ENCODE results near the gene RNF180. TPM values are rescaled to one million over a fixed set of nuclear protein-coding genes. Genes with fewer than 3 reads are reported as not detected.
"Not testable (repeated sequence)": the region's sequence is repeated elsewhere in the genome, so short reads cannot be mapped to it uniquely, and the experiment has no call there.

The RNF180 gene
- total RNA-seq, 1 donor, result under 0.01 TPM

DNA sequence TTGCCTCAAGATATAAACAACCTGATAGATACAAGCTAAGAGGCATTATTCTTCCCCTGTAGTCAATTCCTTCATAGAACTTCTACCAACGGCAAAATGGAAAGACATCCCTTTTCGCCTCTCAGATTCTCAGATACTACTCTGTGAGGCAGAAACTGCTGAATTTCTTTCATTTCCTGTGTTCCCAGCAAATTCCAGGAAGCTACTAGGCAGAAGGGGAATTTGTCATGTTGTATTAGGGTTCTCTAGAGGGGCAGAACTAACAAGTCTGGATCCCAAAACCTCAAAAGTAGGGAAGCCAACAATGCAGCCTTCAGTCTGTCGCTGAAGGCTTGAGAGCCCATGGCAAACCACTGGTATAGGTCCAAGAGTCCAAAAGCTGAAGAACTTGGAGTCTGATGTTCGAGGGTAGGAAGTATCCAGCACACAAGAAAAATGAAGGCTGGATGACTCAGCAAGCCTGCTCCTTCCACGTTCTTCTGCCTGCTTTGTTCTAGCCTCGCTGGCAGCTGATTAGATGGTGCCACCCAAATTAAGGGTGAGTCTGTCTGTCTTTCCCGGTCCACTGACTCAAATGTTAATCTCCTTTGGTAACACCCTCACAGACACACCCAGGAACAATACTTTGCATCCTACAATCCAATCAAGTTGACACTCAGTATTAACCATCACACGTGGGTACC is 15.2 kb downstream of the RNF180 start:
- peak in 1 of 3 donors; percentile 18 for DNase-seq (ENCODE audit: low read depth in 2 of 3, low spot score in 2 of 3)

- no peak for DNase-seq (ENCODE audit: low read depth in 2 of 3, low spot score in 2 of 3)
Measured at GRCh38 chr5:64181440-64181839, 15.8 kb downstream of the RNF180 start.

GRCh38 chr5:64183956-64184355 is 18.3 kb downstream of the RNF180 start:
- DNase-seq (ENCODE audit: low read depth in 2 of 3, low spot score in 2 of 3), result no peak

DNA sequence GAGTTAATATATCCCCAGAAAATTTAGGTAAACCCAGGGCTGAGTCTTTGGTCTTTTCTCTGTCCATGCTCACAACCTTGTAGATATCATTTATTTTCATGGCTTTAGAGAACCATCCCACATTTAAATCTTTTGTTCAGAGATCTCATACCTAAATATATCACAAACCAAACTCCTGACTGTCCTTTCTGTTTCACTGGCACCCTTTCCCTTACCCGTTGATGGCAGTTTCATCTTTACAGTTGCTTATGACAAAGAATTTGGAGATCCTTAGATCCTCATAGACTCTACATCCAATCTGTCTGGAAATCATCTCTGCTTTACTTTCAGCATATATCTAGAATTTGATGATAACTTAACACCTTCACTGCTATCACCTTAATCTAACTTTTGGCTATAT is 19.2 kb downstream of the RNF180 start:
- DNase-seq (ENCODE audit: low read depth in 2 of 3, low spot score in 2 of 3), result no peak

- DNase-seq (ENCODE audit: low read depth in 2 of 3, low spot score in 2 of 3), result no peak
Measured at GRCh38 chr5:64188776-64189175, 23.1 kb downstream of the RNF180 start.

GRCh38 chr5:64190562-64191306 is 25.1 kb downstream of the RNF180 start:
- DNase-seq (ENCODE audit: low read depth in 2 of 3, low spot score in 2 of 3), result no peak

DNA sequence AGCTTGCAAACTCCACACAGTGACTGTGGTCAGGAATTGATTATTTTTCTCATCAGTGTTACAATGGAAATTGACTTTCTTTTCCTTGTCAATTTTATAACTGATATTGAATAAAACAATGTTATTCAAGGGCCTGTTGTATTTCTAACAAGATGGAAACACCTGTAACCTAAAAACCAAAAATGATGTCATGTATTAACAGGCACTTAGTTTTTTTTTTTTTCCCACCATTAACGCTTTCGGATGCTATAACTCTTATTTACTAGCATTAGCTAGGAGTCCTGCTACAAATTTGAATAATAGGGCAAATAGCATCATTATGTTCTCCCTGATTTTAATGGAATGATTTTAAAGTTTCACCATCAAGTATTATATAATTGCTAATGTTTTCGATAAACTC is 30.3 kb downstream of the RNF180 start:
- no peak for DNase-seq (ENCODE audit: low read depth in 2 of 3, low spot score in 2 of 3)

DNA sequence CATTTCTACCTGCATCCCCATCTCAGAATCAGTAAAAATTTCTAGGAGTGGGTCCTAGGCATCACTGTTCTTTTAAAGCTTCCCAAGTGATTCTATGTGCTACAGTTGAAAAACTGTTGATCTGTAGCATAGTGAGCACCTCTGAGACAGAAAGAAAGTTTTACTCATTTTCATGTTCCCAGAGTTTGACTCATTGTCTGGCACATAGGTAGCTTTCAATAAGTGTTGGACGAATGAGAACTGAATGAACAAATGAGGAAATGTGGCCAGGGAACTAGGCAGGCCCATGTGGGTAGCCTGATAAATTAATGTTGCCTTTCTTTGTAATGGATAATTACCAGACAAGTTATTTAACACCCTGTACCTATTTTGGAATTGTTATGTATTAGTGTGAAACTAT is 33.8 kb downstream of the RNF180 start:
- DNase-seq (ENCODE audit: low read depth in 2 of 3, low spot score in 2 of 3), result no peak

- no peak for DNase-seq (ENCODE audit: low read depth in 2 of 3, low spot score in 2 of 3)
Measured at GRCh38 chr5:64201996-64202395, 36.4 kb downstream of the RNF180 start.

DNA sequence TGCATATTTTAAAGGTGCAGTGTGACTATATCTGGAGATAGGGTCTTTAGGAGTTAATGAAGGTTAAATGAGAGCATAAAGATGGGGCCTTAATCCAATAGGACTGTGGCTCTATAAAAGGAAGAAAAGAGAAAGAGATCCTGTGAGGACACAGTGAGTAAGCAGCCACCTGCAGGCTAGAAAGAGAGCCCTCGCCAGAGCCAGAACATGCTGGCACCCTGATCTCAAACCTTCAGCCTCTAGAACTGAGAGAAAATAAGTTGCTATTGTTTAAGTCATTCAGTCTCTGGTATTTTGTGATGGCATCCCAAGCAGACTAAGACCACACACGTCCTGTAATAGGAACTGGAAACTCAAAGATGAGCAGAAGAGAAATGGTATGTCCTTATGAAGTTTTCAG is 41.0 kb downstream of the RNF180 start:
- no peak for DNase-seq (ENCODE audit: low read depth in 2 of 3, low spot score in 2 of 3)

GRCh38 chr5:64207978-64208377 is 42.3 kb downstream of the RNF180 start:
- peak in 2 of 3 donors; percentile 5 to 66 for DNase-seq (ENCODE audit: low read depth in 2 of 3, low spot score in 2 of 3)

- DNase-seq (ENCODE audit: low read depth in 2 of 3, low spot score in 2 of 3), result no peak
Measured at GRCh38 chr5:64209353-64209752, 43.7 kb downstream of the RNF180 start.

DNA sequence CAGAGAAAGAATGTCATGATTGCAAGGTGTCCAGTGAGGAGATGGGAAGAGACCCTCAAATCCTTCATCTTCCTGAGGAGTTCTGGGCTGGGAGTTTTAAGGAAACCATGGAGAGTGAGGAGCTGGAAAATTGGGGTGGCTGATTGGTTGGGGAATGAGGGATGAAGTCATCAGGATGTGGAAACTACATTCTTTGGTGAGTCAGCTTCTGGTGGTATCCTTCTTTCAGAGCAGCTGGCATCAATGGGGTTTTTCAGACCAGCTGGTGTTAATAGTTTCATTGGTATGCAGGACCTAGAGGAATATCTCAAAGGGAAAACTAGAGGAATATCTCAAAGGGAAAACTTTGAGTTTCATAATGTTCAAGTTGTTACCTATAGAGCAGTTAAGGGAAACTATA is 45.2 kb downstream of the RNF180 start:
- no peak for DNase-seq (ENCODE audit: low read depth in 2 of 3, low spot score in 2 of 3)

GRCh38 chr5:64213011-64213410 is 47.4 kb downstream of the RNF180 start:
- no peak for DNase-seq (ENCODE audit: low read depth in 2 of 3, low spot score in 2 of 3)

DNA sequence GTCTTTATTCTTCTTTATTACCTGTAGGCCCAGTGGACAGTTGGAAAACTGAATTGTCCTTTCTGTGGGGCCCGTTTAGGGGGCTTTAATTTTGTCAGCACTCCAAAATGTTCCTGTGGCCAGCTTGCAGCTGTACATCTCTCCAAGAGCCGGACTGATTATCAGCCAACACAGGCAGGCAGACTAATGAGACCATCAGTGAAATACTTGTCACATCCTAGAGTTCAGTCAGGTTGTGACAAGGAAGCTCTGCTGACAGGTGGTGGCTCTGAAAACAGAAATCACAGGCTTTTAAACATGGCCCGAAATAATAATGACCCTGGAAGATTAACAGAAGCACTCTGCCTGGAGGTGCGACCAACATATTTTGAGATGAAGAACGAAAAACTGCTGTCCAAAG is 47.9 kb downstream of the RNF180 start:
- no peak for DNase-seq (ENCODE audit: low read depth in 2 of 3, low spot score in 2 of 3)

GRCh38 chr5:64214132-64214531 is 48.5 kb downstream of the RNF180 start:
- no peak for DNase-seq (ENCODE audit: low read depth in 2 of 3, low spot score in 2 of 3)

- DNase-seq (ENCODE audit: low read depth in 2 of 3, low spot score in 2 of 3), result no peak
Measured at GRCh38 chr5:64221911-64222310, 56.3 kb downstream of the RNF180 start.

DNA sequence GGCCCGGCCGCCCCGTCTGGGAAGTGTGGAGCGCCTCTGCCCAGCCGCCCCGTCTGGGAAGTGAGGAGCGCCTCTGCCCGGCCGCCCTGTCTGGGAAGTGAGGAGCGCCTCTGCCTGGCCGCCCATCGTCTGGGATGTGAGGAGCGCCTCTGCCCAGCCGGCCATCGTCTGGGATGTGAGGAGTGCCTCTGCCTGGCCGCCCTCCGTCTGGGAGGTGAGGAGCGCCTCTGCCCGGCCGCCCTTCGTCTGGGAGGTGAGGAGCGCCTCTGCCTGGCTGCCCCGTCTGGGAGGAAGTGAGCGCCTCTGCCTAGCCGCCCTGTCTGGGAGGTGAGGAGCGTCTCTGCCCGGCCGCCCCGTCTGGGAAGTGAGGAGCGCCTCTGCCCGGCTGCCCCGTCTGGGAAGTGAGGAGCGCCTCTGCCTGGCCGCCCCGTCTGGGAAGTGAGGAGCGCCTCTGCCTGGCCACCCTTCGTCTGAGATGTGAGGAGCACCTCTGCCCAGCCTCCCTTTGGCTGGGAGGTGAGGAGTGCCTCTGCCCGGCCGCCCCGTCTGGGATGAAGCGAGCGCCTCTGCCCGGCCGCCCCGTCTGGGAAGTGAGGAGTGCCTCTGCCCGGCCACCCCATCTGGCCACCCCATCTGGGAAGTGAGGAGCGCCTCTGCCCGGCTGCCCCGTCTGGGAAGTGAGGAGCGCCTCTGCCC is 59.8 kb downstream of the RNF180 start:
- DNase-seq (ENCODE audit: low read depth in 2 of 3, low spot score in 2 of 3), result not testable (repeated sequence)

DNA sequence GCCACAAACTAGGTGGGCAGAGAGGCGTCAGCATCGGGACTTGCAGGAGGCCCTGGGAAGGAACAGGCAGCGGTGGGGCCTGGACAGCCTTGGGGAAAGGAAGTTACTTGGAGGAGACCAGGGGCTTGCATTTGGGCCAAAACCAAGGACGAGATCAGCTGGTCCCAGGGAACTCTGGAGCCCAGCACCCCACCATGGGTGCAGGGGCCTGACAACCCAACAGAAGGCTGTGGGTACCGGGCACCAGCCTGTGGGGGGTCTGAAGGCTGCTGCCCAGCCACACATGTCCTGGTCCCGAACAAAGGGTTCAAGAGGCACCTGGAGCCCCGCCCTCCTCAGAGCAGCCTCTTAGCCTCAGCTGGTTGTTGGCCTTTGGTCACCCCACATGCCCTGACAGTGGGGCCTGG is 61.5 kb downstream of the RNF180 start:
- not testable (repeated sequence) for DNase-seq (ENCODE audit: low read depth in 2 of 3, low spot score in 2 of 3)

DNA sequence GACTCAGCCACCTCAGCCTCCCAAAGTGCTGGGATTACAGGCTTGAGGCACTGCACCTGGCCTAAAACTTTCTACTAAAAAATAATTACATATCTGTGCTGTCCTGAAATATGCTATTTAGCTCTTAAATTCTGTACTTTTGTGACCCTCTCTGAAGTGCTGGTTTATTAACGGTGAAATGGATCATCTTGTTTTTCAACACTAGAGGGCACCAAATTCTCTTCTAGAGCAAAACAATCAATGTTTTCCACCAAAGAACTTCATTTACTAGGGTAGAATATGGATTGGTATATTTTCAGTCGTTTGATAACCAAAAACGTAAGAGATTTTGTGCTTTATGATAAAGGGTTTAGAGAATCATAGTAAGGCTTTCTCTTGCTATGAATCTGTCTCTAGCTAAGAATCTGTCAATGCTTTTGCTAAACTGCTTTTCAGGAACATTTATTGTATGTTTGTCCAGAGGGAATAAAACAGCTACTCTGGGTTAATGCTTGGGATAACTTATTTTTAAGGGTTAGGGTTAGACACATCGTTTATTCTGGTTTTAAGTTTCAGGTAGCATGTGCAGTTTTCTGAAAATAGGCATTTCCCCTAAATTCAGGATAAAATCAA is 63.6 kb downstream of the RNF180 start:
- DNase-seq (ENCODE audit: low read depth in 2 of 3, low spot score in 2 of 3), result peak in 2 of 3 donors; percentile 6 to 33

DNA sequence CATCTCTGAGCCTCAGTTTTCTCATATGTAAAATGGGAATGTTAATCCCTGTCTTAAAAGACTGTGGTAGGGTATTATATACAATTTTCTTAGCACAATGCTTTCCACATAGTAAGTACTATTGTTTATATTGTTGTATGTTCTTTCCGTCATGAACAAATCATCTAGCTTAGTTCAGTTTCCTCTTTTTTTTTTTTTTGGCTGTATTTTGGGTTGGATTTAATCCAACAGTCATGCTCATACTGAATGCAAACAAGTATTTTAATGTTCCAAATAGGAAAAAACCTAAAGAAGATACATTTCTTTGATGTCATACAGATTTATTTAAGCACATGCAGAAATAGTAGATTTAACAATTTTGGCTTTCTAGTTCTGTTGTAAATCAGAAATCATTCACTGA is 95.1 kb downstream of the RNF180 start:
- DNase-seq (ENCODE audit: low read depth in 2 of 3, low spot score in 2 of 3), result no peak
